ENCODE data around the gene VWA2.

VWA2 gene

GRCh38 chr10:114278884-114279191 is 39.8 kb downstream of the VWA2 start:
- Histone ChIP-seq H3K27me3 (ENCODE audit: low read depth, low read length) (no peaks in the 10 kb centered on the region), H3K27ac (ENCODE audit: low read length) (no peak overlapping the region), H3K4me1 (ENCODE audit: control insufficient read depth in 1 of 2, insufficient read depth in 2 of 2, low read length in 2 of 2) (no peaks in the 10 kb centered on the region), H3K4me3 (ENCODE audit: low read depth in 1 of 2, low read length in 2 of 2) (no peak overlapping the region), H3K9me3 (ENCODE audit: control insufficient read depth in 1 of 2, low read length in 2 of 2) (no peaks in the 10 kb centered on the region), H3K36me3 (ENCODE audit: control insufficient read depth in 1 of 2, insufficient read depth in 2 of 2, low read length in 2 of 2) (no peaks in the 10 kb centered on the region)

- no peaks in the 10 kb centered on the region for H3K27me3 ChIP-seq (ENCODE audit: low read depth, low read length)
- H3K27ac ChIP-seq (ENCODE audit: low read length): no peak overlapping the region
- no peaks in the 10 kb centered on the region for H3K9me3 ChIP-seq (ENCODE audit: control insufficient read depth in 1 of 2, low read length in 2 of 2)
- H3K36me3 ChIP-seq (ENCODE audit: control insufficient read depth in 1 of 2, insufficient read depth in 2 of 2, low read length in 2 of 2): no peaks in the 10 kb centered on the region
- H3K4me1 ChIP-seq (ENCODE audit: control insufficient read depth in 1 of 2, insufficient read depth in 2 of 2, low read length in 2 of 2): no peaks in the 10 kb centered on the region
- H3K4me3 ChIP-seq (ENCODE audit: low read depth in 1 of 2, low read length in 2 of 2): no peak overlapping the region
These were observed 40.2 kb downstream of the VWA2 start for GRCh38 chr10:114279289-114279688.

GRCh38 chr10:114279901-114280644 is 41.0 kb downstream of the VWA2 start:
- H3K4me1 ChIP-seq (ENCODE audit: control insufficient read depth in 1 of 2, insufficient read depth in 2 of 2, low read length in 2 of 2): no peaks in the 10 kb centered on the region
- no peaks in the 10 kb centered on the region for H3K36me3 ChIP-seq (ENCODE audit: control insufficient read depth in 1 of 2, insufficient read depth in 2 of 2, low read length in 2 of 2)
- no peak overlapping the region for H3K4me3 ChIP-seq (ENCODE audit: low read depth in 1 of 2, low read length in 2 of 2)
- H3K9me3 ChIP-seq (ENCODE audit: control insufficient read depth in 1 of 2, low read length in 2 of 2): no peaks in the 10 kb centered on the region
- H3K27me3 ChIP-seq (ENCODE audit: low read depth, low read length): no peaks in the 10 kb centered on the region
- no peak overlapping the region for H3K27ac ChIP-seq (ENCODE audit: low read length)

- no peaks in the 10 kb centered on the region for H3K27me3 ChIP-seq (ENCODE audit: low read depth, low read length)
- no peak overlapping the region for H3K27ac ChIP-seq (ENCODE audit: low read length)
- H3K36me3 ChIP-seq (ENCODE audit: control insufficient read depth in 1 of 2, insufficient read depth in 2 of 2, low read length in 2 of 2): no peaks in the 10 kb centered on the region
- no peaks in the 10 kb centered on the region for H3K4me1 ChIP-seq (ENCODE audit: control insufficient read depth in 1 of 2, insufficient read depth in 2 of 2, low read length in 2 of 2)
- no peaks in the 10 kb centered on the region for H3K9me3 ChIP-seq (ENCODE audit: control insufficient read depth in 1 of 2, low read length in 2 of 2)
- H3K4me3 ChIP-seq (ENCODE audit: low read depth in 1 of 2, low read length in 2 of 2): no peak overlapping the region
These were observed 42.0 kb downstream of the VWA2 start for GRCh38 chr10:114281006-114281405.

- Histone ChIP-seq H3K4me3 (ENCODE audit: low read depth in 1 of 2, low read length in 2 of 2) (no peak overlapping the region), H3K36me3 (ENCODE audit: control insufficient read depth in 1 of 2, insufficient read depth in 2 of 2, low read length in 2 of 2) (no peaks in the 10 kb centered on the region), H3K4me1 (ENCODE audit: control insufficient read depth in 1 of 2, insufficient read depth in 2 of 2, low read length in 2 of 2) (no peaks in the 10 kb centered on the region), H3K9me3 (ENCODE audit: control insufficient read depth in 1 of 2, low read length in 2 of 2) (no peaks in the 10 kb centered on the region), H3K27me3 (ENCODE audit: low read depth, low read length) (no peaks in the 10 kb centered on the region), H3K27ac (ENCODE audit: low read length) (no peak overlapping the region)
These were observed 42.4 kb downstream of the VWA2 start for GRCh38 chr10:114281461-114281860.

- no peak overlapping the region for H3K27ac ChIP-seq (ENCODE audit: low read length)
- H3K36me3 ChIP-seq (ENCODE audit: control insufficient read depth in 1 of 2, insufficient read depth in 2 of 2, low read length in 2 of 2): no peaks in the 10 kb centered on the region
- H3K4me1 ChIP-seq (ENCODE audit: control insufficient read depth in 1 of 2, insufficient read depth in 2 of 2, low read length in 2 of 2): no peaks in the 10 kb centered on the region
- no peaks in the 10 kb centered on the region for H3K27me3 ChIP-seq (ENCODE audit: low read depth, low read length)
- H3K9me3 ChIP-seq (ENCODE audit: control insufficient read depth in 1 of 2, low read length in 2 of 2): no peaks in the 10 kb centered on the region
- no peak overlapping the region for H3K4me3 ChIP-seq (ENCODE audit: low read depth in 1 of 2, low read length in 2 of 2)
These were observed 43.5 kb downstream of the VWA2 start for GRCh38 chr10:114282526-114282925.

- H3K36me3 ChIP-seq (ENCODE audit: control insufficient read depth in 1 of 2, insufficient read depth in 2 of 2, low read length in 2 of 2): no peaks in the 10 kb centered on the region
- H3K27me3 ChIP-seq (ENCODE audit: low read depth, low read length): no peaks in the 10 kb centered on the region
- H3K4me1 ChIP-seq (ENCODE audit: control insufficient read depth in 1 of 2, insufficient read depth in 2 of 2, low read length in 2 of 2): no peaks in the 10 kb centered on the region
- no peak overlapping the region for H3K27ac ChIP-seq (ENCODE audit: low read length)
- H3K4me3 ChIP-seq (ENCODE audit: low read depth in 1 of 2, low read length in 2 of 2): no peak overlapping the region
- no peaks in the 10 kb centered on the region for H3K9me3 ChIP-seq (ENCODE audit: control insufficient read depth in 1 of 2, low read length in 2 of 2)
These were observed 44.0 kb downstream of the VWA2 start for GRCh38 chr10:114283091-114283490.

GRCh38 chr10:114283535-114284234 is 44.6 kb downstream of the VWA2 start:
- Histone ChIP-seq H3K27me3 (ENCODE audit: low read depth, low read length) (no peaks in the 10 kb centered on the region), H3K9me3 (ENCODE audit: control insufficient read depth in 1 of 2, low read length in 2 of 2) (no peaks in the 10 kb centered on the region)

GRCh38 chr10:114284346-114285071 is 45.5 kb downstream of the VWA2 start:
- Histone ChIP-seq H3K9me3 (ENCODE audit: control insufficient read depth in 1 of 2, low read length in 2 of 2) (no peaks in the 10 kb centered on the region), H3K27me3 (ENCODE audit: low read depth, low read length) (no peaks in the 10 kb centered on the region), H3K4me1 (ENCODE audit: control insufficient read depth in 1 of 2, insufficient read depth in 2 of 2, low read length in 2 of 2) (no peaks in the 10 kb centered on the region), H3K4me3 (ENCODE audit: low read depth in 1 of 2, low read length in 2 of 2) (no peak overlapping the region), H3K36me3 (ENCODE audit: control insufficient read depth in 1 of 2, insufficient read depth in 2 of 2, low read length in 2 of 2) (no peaks in the 10 kb centered on the region), H3K27ac (ENCODE audit: low read length) (no peak overlapping the region)

More at GRCh38 chr10:114283535-114284234, 44.6 kb downstream of the VWA2 start:
- Histone ChIP-seq H3K4me3 (ENCODE audit: low read depth in 1 of 2, low read length in 2 of 2) (no peak overlapping the region), H3K36me3 (ENCODE audit: control insufficient read depth in 1 of 2, insufficient read depth in 2 of 2, low read length in 2 of 2) (no peaks in the 10 kb centered on the region), H3K27ac (ENCODE audit: low read length) (no peak overlapping the region), H3K4me1 (ENCODE audit: control insufficient read depth in 1 of 2, insufficient read depth in 2 of 2, low read length in 2 of 2) (no peaks in the 10 kb centered on the region)

- Histone ChIP-seq H3K36me3 (ENCODE audit: control insufficient read depth in 1 of 2, insufficient read depth in 2 of 2, low read length in 2 of 2) (no peaks in the 10 kb centered on the region), H3K27me3 (ENCODE audit: low read depth, low read length) (no peaks in the 10 kb centered on the region), H3K27ac (ENCODE audit: low read length) (no peak overlapping the region), H3K4me1 (ENCODE audit: control insufficient read depth in 1 of 2, insufficient read depth in 2 of 2, low read length in 2 of 2) (no peaks in the 10 kb centered on the region), H3K9me3 (ENCODE audit: control insufficient read depth in 1 of 2, low read length in 2 of 2) (no peaks in the 10 kb centered on the region), H3K4me3 (ENCODE audit: low read depth in 1 of 2, low read length in 2 of 2) (no peak overlapping the region)
These were observed 46.9 kb downstream of the VWA2 start for GRCh38 chr10:114285961-114286441.

GRCh38 chr10:114286921-114287320 is 47.9 kb downstream of the VWA2 start:
- H3K9me3 ChIP-seq (ENCODE audit: control insufficient read depth in 1 of 2, low read length in 2 of 2): no peaks in the 10 kb centered on the region
- H3K4me1 ChIP-seq (ENCODE audit: control insufficient read depth in 1 of 2, insufficient read depth in 2 of 2, low read length in 2 of 2): no peaks in the 10 kb centered on the region
- H3K27me3 ChIP-seq (ENCODE audit: low read depth, low read length): no peaks in the 10 kb centered on the region
- no peak overlapping the region for H3K4me3 ChIP-seq (ENCODE audit: low read depth in 1 of 2, low read length in 2 of 2)
- H3K27ac ChIP-seq (ENCODE audit: low read length): no peak overlapping the region
- no peaks in the 10 kb centered on the region for H3K36me3 ChIP-seq (ENCODE audit: control insufficient read depth in 1 of 2, insufficient read depth in 2 of 2, low read length in 2 of 2)

All from muscle layer of duodenum (tissue), 2 donors.